Subcutaneous abdominal adipose tissue (tissue), 5 donors: ENCODE measurements around the gene ZNF524.
A peak's percentile ranks its signal among the peaks of the same experiment; 100 is the strongest.
"Not testable (repeated sequence)": the region's sequence is repeated elsewhere in the genome, so short reads cannot be mapped to it uniquely, and the experiment has no call there.

Source experiments
- H3K27ac ChIP-seq: one replicate; pipeline ENCODE4 v1.7.0; 2013; ENCODE audit warnings: low read depth, mild to moderate bottlenecking, inconsistent platforms, low read length, moderate library complexity
- H3K27me3 ChIP-seq, 5 donors: one replicate each; pipeline ENCODE4 v1.7.0; 2013; ENCODE audit warnings: low read length in 5 of 5, inconsistent platforms in 1 of 5; ENCODE audit not compliant: control insufficient read depth in 5 of 5, insufficient read depth in 4 of 5
- H3K36me3 ChIP-seq, 5 donors: one replicate each; pipeline ENCODE4 v1.7.0; 2013; ENCODE audit warnings: low read length in 5 of 5; ENCODE audit not compliant: control insufficient read depth in 5 of 5, insufficient read depth in 5 of 5
- H3K4me1 ChIP-seq, 5 donors: one replicate each; pipeline ENCODE4 v1.7.0; 2013; ENCODE audit warnings: low read length in 5 of 5, mild to moderate bottlenecking in 3 of 5, moderate library complexity in 1 of 5; ENCODE audit not compliant: control insufficient read depth in 5 of 5, insufficient read depth in 5 of 5
- H3K4me3 ChIP-seq, 5 donors: one replicate each; pipeline ENCODE4 v1.7.0; 2013; ENCODE audit warnings: low read length in 5 of 5, low read depth in 1 of 5
- H3K9ac ChIP-seq, 5 donors: one replicate each; pipeline ENCODE4 v1.7.0; 2013; ENCODE audit warnings: low read length in 5 of 5, mild to moderate bottlenecking in 4 of 5, moderate library complexity in 3 of 5
- H3K9me3 ChIP-seq, 5 donors: one replicate each; pipeline ENCODE4 v1.7.0; 2013; ENCODE audit warnings: low read length in 5 of 5; ENCODE audit not compliant: control insufficient read depth in 5 of 5
- donor health status: healthy.
- donor health status: healthy.
- donor health status: healthy.
- donor health status: healthy.
- donor health status: healthy.

Gene ZNF524

GRCh38 chr19:55581145-55581822 lies 18.8 kb upstream of the ZNF524 start:
- Histone ChIP-seq H3K4me3 (peak overlapping the region; percentile 73 to 83 (median 80)), H3K9ac (peak overlapping the region; percentile 67 to 91 (median 84)), H3K9me3 (peaks cover 0 to 2% (median 0%) of the 10 kb centered on the region in 5 donors), H3K36me3 (peaks cover 0 to 22% (median 13%) of the 10 kb centered on the region in 5 donors), H3K27me3 (peaks cover 0 to 4% (median 0%) of the 10 kb centered on the region in 5 donors), H3K4me1 (peaks cover 2 to 38% (median 35%) of the 10 kb centered on the region in 5 donors), H3K27ac (peak overlapping the region; percentile 77)

DNA sequence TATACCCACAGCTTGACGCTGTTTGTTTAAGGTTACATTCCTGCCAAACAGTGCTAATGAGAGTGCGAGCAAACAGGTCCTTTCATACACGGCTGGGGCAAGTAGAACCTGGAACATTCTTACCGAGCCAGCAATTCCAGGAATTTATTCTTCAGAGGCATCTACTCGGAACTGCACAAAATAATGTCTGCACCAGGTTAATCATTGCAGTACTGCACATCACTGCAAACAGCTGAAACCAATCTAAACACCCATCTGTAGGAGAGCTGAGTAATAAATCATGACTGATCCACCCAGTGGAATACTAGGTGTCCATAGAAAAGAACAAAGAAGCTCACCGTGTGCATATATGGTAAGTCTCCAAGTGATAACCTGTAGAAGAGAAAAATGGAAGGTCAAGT lies 18.3 kb upstream of the ZNF524 start:
- Histone ChIP-seq H3K27ac (no peak overlapping the region), H3K4me3 (peak overlapping the region in 1 of 5 donors; percentile 80), H3K9ac (no peak overlapping the region)

DNA sequence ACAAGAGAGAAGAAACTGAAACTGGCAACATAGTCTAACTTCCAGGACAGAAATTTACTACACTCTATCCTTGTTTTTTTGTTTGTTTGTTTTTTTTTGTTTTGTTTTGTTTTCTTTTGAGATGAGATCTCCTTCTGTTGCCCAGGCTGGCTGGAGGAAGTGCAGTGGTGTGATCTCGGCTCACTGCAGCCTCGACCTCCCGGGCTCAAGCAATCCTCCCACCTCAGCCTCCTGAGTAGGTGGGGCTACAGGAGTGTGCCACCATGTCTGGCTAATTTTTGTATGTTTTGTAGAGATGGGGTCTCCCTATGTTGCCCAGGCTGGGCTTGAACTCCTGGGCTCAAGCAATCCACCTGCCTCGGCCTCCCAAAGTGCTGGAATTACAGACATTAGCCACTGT lies 17.8 kb upstream of the ZNF524 start:
- not testable (repeated sequence) for H3K9ac ChIP-seq, H3K27ac ChIP-seq, H3K9me3 ChIP-seq, H3K4me3 ChIP-seq, H3K27me3 ChIP-seq
- peaks cover 3 to 46% (median 43%) of the 10 kb centered on the region in 5 donors for H3K4me1 ChIP-seq
- H3K36me3 ChIP-seq: peaks cover 0 to 17% (median 13%) of the 10 kb centered on the region in 5 donors

More for the DNA sequence above, 18.3 kb upstream of the ZNF524 start:
- peaks cover 3 to 42% (median 38%) of the 10 kb centered on the region in 5 donors for H3K4me1 ChIP-seq
- peaks cover 0 to 6% (median 0%) of the 10 kb centered on the region in 5 donors for H3K27me3 ChIP-seq
- peaks cover 0 to under 1% (median 0%) of the 10 kb centered on the region in 5 donors for H3K9me3 ChIP-seq
- peaks cover 0 to 20% (median 13%) of the 10 kb centered on the region in 5 donors for H3K36me3 ChIP-seq

GRCh38 chr19:55583897-55584296 lies 16.2 kb upstream of the ZNF524 start:
- not testable (repeated sequence) for H3K9me3 ChIP-seq, H3K27me3 ChIP-seq, H3K36me3 ChIP-seq, H3K4me3 ChIP-seq, H3K9ac ChIP-seq, H3K27ac ChIP-seq
- peaks cover 3 to 48% (median 45%) of the 10 kb centered on the region in 5 donors for H3K4me1 ChIP-seq

- H3K27ac ChIP-seq: no peak overlapping the region
- peaks cover 0 to 6% (median 0%) of the 10 kb centered on the region in 5 donors for H3K27me3 ChIP-seq
- no peak overlapping the region for H3K9ac ChIP-seq
- no peaks in the 10 kb centered on the region for H3K36me3 ChIP-seq
- peaks cover 1 to 44% (median 41%) of the 10 kb centered on the region in 5 donors for H3K4me1 ChIP-seq
- no peaks in the 10 kb centered on the region for H3K9me3 ChIP-seq
- H3K4me3 ChIP-seq: no peak overlapping the region
These were observed 15.2 kb upstream of the ZNF524 start for GRCh38 chr19:55584871-55585270.

GRCh38 chr19:55585658-55586339 lies 14.3 kb upstream of the ZNF524 start:
- H3K4me3 ChIP-seq: peak overlapping the region; percentile 4 to 54 (median 36)
- peaks cover 0 to 6% (median 0%) of the 10 kb centered on the region in 5 donors for H3K27me3 ChIP-seq
- no peaks in the 10 kb centered on the region for H3K9me3 ChIP-seq
- peaks cover 1 to 39% (median 37%) of the 10 kb centered on the region in 5 donors for H3K4me1 ChIP-seq
- H3K27ac ChIP-seq: no peak overlapping the region
- no peaks in the 10 kb centered on the region for H3K36me3 ChIP-seq
- H3K9ac ChIP-seq: peak overlapping the region in 1 of 5 donors; percentile 50

- no peaks in the 10 kb centered on the region for H3K9me3 ChIP-seq
- H3K4me3 ChIP-seq: peak overlapping the region; percentile 23 to 73 (median 54)
- H3K27me3 ChIP-seq: peaks cover 0 to 6% (median 0%) of the 10 kb centered on the region in 5 donors
- H3K36me3 ChIP-seq: peaks cover 0 to 4% (median under 1%) of the 10 kb centered on the region in 5 donors
- H3K4me1 ChIP-seq: peaks cover 1 to 26% (median 24%) of the 10 kb centered on the region in 5 donors
- peak overlapping the region in 1 of 5 donors; percentile 20 for H3K9ac ChIP-seq
- H3K27ac ChIP-seq: no peak overlapping the region
These were observed 13.0 kb upstream of the ZNF524 start for GRCh38 chr19:55586976-55587668.

DNA sequence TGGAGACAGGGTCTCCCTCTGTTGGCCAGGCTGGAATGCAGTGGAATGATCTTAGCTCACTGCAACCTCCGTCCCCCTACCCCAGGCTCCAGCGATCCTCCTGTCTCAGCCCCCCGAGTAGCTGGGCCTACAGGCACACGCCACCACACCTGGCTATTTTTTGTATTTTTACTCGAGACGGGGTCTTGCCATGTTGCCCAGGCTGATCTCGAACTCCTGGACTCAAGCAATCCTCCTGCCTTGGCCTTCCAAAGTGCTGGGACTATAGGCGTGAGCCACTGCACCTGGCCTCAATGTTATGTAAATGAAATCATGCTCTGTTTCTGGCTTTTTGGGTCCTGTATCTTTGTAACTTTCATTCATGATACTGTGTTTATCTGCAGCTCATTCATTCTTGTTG lies 11.3 kb upstream of the ZNF524 start:
- no peaks in the 10 kb centered on the region for H3K9me3 ChIP-seq
- H3K36me3 ChIP-seq: peaks cover 0 to 20% (median 8%) of the 10 kb centered on the region in 5 donors
- no peak overlapping the region for H3K4me3 ChIP-seq
- H3K27ac ChIP-seq: no peak overlapping the region
- peaks cover 0 to 6% (median 0%) of the 10 kb centered on the region in 5 donors for H3K27me3 ChIP-seq
- no peak overlapping the region for H3K9ac ChIP-seq
- peaks cover 3 to 22% (median 19%) of the 10 kb centered on the region in 5 donors for H3K4me1 ChIP-seq

DNA sequence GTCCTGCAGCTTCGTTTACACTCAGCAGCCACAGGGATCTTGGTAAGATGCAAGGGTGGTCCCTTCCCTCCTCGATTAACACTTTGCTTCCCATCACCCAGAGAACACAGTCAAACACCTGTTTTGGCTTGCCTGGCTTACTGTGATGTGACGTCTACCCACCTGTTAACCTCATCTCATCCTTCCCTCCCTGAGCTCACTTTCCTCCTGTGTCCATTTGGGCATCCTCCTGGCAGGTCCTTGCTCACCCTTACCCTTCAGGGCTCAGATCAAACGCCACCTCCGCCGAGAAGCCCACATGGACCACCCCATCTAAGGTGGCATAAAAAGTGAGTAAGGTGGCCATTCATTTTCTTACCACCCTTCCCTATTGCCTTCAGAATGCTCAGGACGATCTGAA lies 10.0 kb upstream of the ZNF524 start:
- Histone ChIP-seq H3K9ac (no peak overlapping the region), H3K4me3 (no peak overlapping the region), H3K9me3 (no peaks in the 10 kb centered on the region), H3K36me3 (peaks cover 0 to 26% (median 13%) of the 10 kb centered on the region in 5 donors), H3K27me3 (peaks cover 0 to 6% (median 0%) of the 10 kb centered on the region in 5 donors), H3K27ac (no peak overlapping the region), H3K4me1 (peaks cover 3 to 22% (median 17%) of the 10 kb centered on the region in 5 donors)
